ENCODE data around the gene ZBTB40. TPM values are rescaled to one million over a fixed set of nuclear protein-coding genes. Genes with fewer than 3 reads are reported as not detected.

ZBTB40 gene
- total and polyA plus RNA-seq, 4 donors, result 2.1 to 11.2 (median 4.6) TPM

GRCh38 chr1:22544606-22545005 lies 93.0 kb downstream of the ZBTB40 start:
- TF ChIP-seq RAD21 (IDR thresholded peaks at IDR 0.05) (no peak), HNF4G (IDR thresholded peaks at IDR 0.05) (no peak), GABPA (IDR thresholded peaks at IDR 0.05 in 1 of 2, conservative IDR thresholded peaks at IDR 0.05 in 1 of 2) (no peak), NR2F2 (IDR thresholded peaks at IDR 0.05) (no peak), CTCF (IDR thresholded peaks at IDR 0.05; ENCODE audit: low read depth, low read length, missing input control) (no peak), HNF4A (conservative IDR thresholded peaks at IDR 0.05) (no peak), EGR1 (IDR thresholded peaks at IDR 0.05; ENCODE audit: low read depth in 2 of 2) (no peak), ATF3 (IDR thresholded peaks at IDR 0.05) (no peak), REST (IDR thresholded peaks at IDR 0.05) (no peak), ZBTB33 (IDR thresholded peaks at IDR 0.05) (no peak)
- WGBS, result 84% methylated on average over 12 of the region's 12 CpGs
- peaks cover 0 to 3% (median 0%) of the 10 kb centered on the region in 4 donors for H3K27me3 ChIP-seq (ENCODE audit: control insufficient read depth in 4 of 4, insufficient read depth in 4 of 4, low read length in 3 of 4)
- DNase-seq (ENCODE audit: low spot score), result no peak
- H3K36me3 ChIP-seq (ENCODE audit: control insufficient read depth in 4 of 4, insufficient read depth in 3 of 4, low read depth in 1 of 4, low read length in 3 of 4), result no peaks in the 10 kb centered on the region
- H3K4me3 ChIP-seq (ENCODE audit: low read depth in 1 of 3, low read length in 3 of 3), result no peak overlapping the region
- no peak overlapping the region for H3K9ac ChIP-seq (ENCODE audit: low read depth in 1 of 2, low read length in 2 of 2)
- no peaks in the 10 kb centered on the region for H3K4me1 ChIP-seq (ENCODE audit: control insufficient read depth in 4 of 4, insufficient read depth in 4 of 4, low read length in 3 of 4)
- H3K9me3 ChIP-seq (ENCODE audit: control insufficient read depth in 4 of 4, low read length in 3 of 4), result no peaks in the 10 kb centered on the region
- no peak overlapping the region for H3K27ac ChIP-seq (ENCODE audit: low read depth in 1 of 2, low read length in 2 of 2)

- H3K27me3 ChIP-seq (ENCODE audit: control insufficient read depth in 4 of 4, insufficient read depth in 4 of 4, low read length in 3 of 4), result peaks cover 0 to 3% (median 0%) of the 10 kb centered on the region in 4 donors
- no peak for DNase-seq (ENCODE audit: low spot score)
These were observed 93.5 kb downstream of the ZBTB40 start for GRCh38 chr1:22545141-22545540.

More at GRCh38 chr1:22545141-22545540, 93.5 kb downstream of the ZBTB40 start:
- H3K9ac ChIP-seq (ENCODE audit: low read depth in 1 of 2, low read length in 2 of 2), result no peak overlapping the region
- 66% methylated on average over 13 of the region's 13 CpGs for WGBS
- H3K4me1 ChIP-seq (ENCODE audit: control insufficient read depth in 4 of 4, insufficient read depth in 4 of 4, low read length in 3 of 4), result no peaks in the 10 kb centered on the region
- H3K36me3 ChIP-seq (ENCODE audit: control insufficient read depth in 4 of 4, insufficient read depth in 3 of 4, low read depth in 1 of 4, low read length in 3 of 4), result no peaks in the 10 kb centered on the region
- no peak overlapping the region for H3K4me3 ChIP-seq (ENCODE audit: low read depth in 1 of 3, low read length in 3 of 3)
- no peak for TF ChIP-seq TAF1 (conservative IDR thresholded peaks at IDR 0.05)
- no peak for TF ChIP-seq MAX (IDR thresholded peaks at IDR 0.05)
- TF ChIP-seq RXRA (IDR thresholded peaks at IDR 0.05), result no peak
- H3K27ac ChIP-seq (ENCODE audit: low read depth in 1 of 2, low read length in 2 of 2), result no peak overlapping the region
- H3K9me3 ChIP-seq (ENCODE audit: control insufficient read depth in 4 of 4, low read length in 3 of 4), result no peaks in the 10 kb centered on the region
